Myocyte (in vitro differentiated cells): Measurements from ENCODE around the gene A4GNT. TPM values are rescaled to one million over a fixed set of nuclear protein-coding genes. Genes with fewer than 3 reads are reported as not detected.

ENCODE experiments used
- DNase-seq: peaks from one replicate; pipeline ENCODE4 v3.0.0-alpha.2; 2012; ENCODE audit warnings: low read depth
- total RNA-seq: library from RNA; depleted of rRNA; stranded (reverse); fragments of >200 nt; gene quantifications from 2 replicates; pipeline ENCODE4 v1.2.3, GENCODE V29; 2014

The A4GNT gene
- total RNA-seq, 1 donor from 2014 or later, result not detected

DNA sequence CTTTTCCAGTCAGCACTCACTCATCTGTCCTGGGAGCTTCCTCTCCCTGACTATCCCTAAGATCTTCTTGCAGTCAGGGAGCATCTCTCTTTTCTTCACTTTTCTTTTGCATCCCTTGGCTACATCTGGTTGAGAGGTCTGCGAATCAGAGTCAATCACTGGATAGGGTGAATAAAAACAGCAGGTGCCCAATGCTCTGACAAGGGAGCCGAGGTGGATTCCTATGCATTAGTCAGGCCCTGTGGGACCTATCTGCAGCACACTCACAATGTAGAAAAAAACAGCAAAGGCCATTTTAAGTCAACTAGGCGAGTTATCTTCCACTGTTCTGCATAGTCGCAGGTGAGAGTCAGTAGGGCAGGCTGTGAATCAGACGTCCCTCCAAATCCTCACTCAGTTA, 52.3 kb downstream of the A4GNT start:
- DNase-seq, result no peak

DNA sequence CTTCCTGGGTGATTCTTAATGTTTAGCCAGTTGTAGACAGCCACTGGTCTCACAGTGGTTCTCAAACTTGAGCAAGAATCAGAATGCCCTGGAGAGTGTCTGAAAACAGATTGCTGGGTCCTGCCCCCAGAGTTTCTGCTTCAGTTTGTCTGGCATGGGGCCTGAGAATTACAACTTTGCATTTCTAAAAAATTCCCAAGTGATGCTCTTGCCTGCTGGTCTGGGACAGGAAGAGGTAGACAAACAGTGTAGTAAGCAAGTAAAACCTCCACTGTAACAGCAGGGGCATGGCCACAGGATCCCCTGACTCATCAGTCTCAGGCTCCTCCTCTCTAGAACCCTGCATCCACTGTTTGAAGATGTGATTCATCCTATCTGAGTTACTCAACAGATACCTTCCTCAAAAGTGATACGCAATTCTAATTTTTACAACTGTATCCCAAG, 53.3 kb downstream of the A4GNT start:
- peak; percentile 62 for DNase-seq

DNA sequence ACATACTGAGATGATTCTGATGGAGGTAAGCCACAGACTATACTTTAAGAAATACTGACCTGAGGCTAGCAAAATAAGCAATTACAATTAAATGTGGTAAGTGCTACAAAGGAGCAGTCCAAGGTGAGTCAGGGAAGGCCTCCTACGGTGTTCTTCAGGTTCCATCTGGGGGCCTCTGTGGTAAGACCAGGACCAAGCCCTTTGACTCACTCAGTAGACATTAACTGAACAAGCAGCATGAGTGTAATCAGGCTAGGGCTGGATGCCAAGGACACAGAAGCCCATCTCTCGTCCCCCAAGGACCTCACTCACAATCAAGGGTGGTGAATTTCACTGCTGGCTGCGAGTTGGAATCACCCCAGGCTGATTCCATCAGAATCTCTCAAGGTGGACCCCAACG, 54.1 kb downstream of the A4GNT start:
- DNase-seq, result no peak

Other genes with a start within 250 kb of the A4GNT start
- not detected in 2 replicates for gene CLDN18, start 122.2 kb downstream of the A4GNT start, total RNA-seq
- 5.5 and 10.2 TPM in 2 replicates for gene DZIP1L, start 16.8 kb downstream of the A4GNT start, total RNA-seq
- gene DBR1, start 42.5 kb upstream of the A4GNT start, total RNA-seq, result 11.2 and 11.3 TPM in 2 replicates
- gene ARMC8, start 54.9 kb upstream of the A4GNT start, total RNA-seq, result 47.9 and 57.1 TPM in 2 replicates
- gene NME9, start 197.5 kb upstream of the A4GNT start, total RNA-seq, result not detected in 2 replicates
- 429 and 482 TPM in 2 replicates for gene MRAS, start 216.2 kb upstream of the A4GNT start, total RNA-seq